T-helper 9 cell (primary cell): Measurements from ENCODE around the gene CMC1.

Source experiments
- DNase-seq: peaks from one replicate; pipeline ENCODE4 v3.0.0-alpha.2; 2020

CMC1 gene

GRCh38 chr3:28308196-28308595 is 66.8 kb downstream of the CMC1 start:
- no peak for DNase-seq

GRCh38 chr3:28315711-28316110 is 74.3 kb downstream of the CMC1 start:
- no peak for DNase-seq

- DNase-seq: no peak
These were observed 74.8 kb downstream of the CMC1 start for GRCh38 chr3:28316226-28316625.

GRCh38 chr3:28317438-28318022 is 76.1 kb downstream of the CMC1 start:
- DNase-seq: no peak

GRCh38 chr3:28320981-28321380 is 79.6 kb downstream of the CMC1 start:
- no peak for DNase-seq

- DNase-seq: no peak
These were observed 81.0 kb downstream of the CMC1 start for GRCh38 chr3:28322464-28322863.

- no peak for DNase-seq
These were observed 85.1 kb downstream of the CMC1 start for GRCh38 chr3:28326458-28326926.

- no peak for DNase-seq
These were observed 87.1 kb downstream of the CMC1 start for GRCh38 chr3:28328188-28329151.

GRCh38 chr3:28334552-28334951 is 93.1 kb downstream of the CMC1 start:
- no peak for DNase-seq

GRCh38 chr3:28335246-28335645 is 93.8 kb downstream of the CMC1 start:
- no peak for DNase-seq

GRCh38 chr3:28337230-28337629 is 95.8 kb downstream of the CMC1 start:
- no peak for DNase-seq

- no peak for DNase-seq
These were observed 101.7 kb downstream of the CMC1 start for GRCh38 chr3:28343144-28343543.

GRCh38 chr3:28345690-28346089 is 104.3 kb downstream of the CMC1 start:
- no peak for DNase-seq

GRCh38 chr3:28347374-28348264 is 106.2 kb downstream of the CMC1 start:
- DNase-seq: no peak

GRCh38 chr3:28348265-28348628 is 106.8 kb downstream of the CMC1 start:
- no peak for DNase-seq

GRCh38 chr3:28348629-28349468 is 107.4 kb downstream of the CMC1 start, which contains the start of the genes AZI2 and ZCWPW2:
Gene AZI2 (minus strand): TSS chr3:28348824. CDS start chr3:28340617, 8,207 bp downstream.
Gene ZCWPW2 (plus strand): TSS chr3:28348721. CDS start chr3:28413069, 64,348 bp downstream.
- DNase-seq: peak; percentile 87

GRCh38 chr3:28349469-28350000 is 108.1 kb downstream of the CMC1 start:
- no peak for DNase-seq
